ENCODE measurements around the gene CPTP.

CPTP gene

GRCh38 chr1:1332774-1333480, 8.3 kb downstream of the CPTP start:
- in situ Hi-C loops (cut with MboI; ENCODE audit: low sequenced_read_pairs) = no loop called here

- in situ Hi-C loops (cut with MboI; ENCODE audit: low sequenced_read_pairs) = no loop called here
Observed at GRCh38 chr1:1333551-1334241, 9.1 kb downstream of the CPTP start.

DNA sequence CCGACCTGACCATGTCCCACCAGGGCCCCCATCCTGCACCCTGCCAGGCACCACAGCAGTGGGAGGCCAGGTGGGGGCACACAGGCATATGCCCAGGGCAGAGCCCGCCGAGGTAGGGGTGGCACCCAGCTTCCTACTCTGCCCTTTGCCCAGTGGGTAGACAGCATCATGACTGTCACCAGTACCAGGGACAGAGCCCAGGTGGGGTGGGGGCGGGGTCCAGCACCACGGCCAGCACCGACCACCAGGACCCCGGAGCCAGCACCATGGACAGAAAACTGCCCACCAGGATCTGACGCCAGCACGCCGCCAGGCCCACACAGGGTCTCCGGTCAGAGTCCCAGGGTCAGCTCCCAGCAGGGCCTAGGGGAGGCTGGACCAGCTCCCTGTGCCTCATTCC, 10.2 kb downstream of the CPTP start:
- in situ Hi-C loops (cut with MboI; ENCODE audit: low sequenced_read_pairs) = no loop called here

DNA sequence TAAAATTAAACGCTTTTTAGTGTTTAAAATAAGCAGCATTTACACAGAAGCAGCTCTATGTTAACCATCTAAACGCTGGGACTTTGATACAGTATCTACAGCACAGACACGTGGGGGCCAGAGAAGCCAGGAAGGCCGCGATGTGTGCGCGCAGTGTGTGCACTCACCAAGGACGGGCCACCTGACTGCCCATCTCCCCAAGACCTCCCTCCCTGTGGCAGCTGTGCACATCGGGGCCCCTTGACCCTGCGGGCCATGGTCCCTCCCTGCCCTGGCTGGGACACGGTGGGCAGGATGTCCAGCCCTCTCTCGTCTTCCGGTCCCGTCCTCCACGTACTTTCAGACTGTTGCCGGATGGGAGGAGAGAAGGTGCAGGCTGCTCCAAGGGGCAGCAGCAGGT, 10.7 kb downstream of the CPTP start:
- in situ Hi-C loops (cut with MboI; ENCODE audit: low sequenced_read_pairs) = no loop called here

GRCh38 chr1:1335792-1336248, 11.2 kb downstream of the CPTP start:
- in situ Hi-C loops (cut with MboI; ENCODE audit: low sequenced_read_pairs) = no loop called here

DNA sequence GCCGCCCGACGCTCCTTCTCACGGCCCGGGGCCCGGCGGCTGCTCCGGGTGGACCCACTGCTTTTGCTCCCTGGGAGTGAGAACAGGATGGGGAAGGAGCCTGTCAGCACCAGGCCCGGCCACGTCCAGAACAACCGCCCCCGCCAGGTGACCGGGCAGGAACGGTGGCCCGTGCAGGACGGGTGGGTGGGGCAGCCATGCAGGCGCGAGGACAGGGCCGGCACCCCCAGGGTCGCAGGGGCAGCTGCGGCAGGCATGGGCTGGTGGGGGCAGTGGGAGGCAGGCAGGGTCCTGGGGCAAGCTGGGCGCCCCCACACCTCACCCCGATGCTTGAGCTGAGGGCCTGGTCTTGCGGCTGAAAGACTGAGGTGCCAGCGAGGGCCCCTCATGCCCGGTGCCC, 11.8 kb downstream of the CPTP start:
- in situ Hi-C loops (cut with MboI; ENCODE audit: low sequenced_read_pairs) = no loop called here

GRCh38 chr1:1336931-1337792, 12.6 kb downstream of the CPTP start:
- in situ Hi-C loops (cut with MboI; ENCODE audit: low sequenced_read_pairs) = no loop called here

DNA sequence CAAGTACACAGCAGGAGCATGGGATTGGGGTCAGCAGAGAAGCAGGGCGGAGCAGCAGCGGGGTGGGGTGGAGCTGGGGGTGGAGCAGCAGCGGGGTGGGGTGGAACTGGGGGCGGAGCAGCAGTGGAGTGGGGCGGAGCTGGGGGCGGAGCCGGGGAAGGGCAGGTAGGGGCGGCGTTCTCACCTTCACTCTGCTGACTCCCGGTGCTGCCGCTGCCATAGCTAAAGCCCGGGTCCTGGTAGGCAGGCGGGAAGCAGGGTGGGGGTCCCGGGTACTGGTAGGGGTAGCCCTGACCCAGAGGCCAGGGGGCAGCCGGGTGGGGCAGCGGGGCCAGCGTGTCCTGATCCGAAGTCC, 13.2 kb downstream of the CPTP start:
- in situ Hi-C loops (cut with MboI; ENCODE audit: low sequenced_read_pairs) = no loop called here

GRCh38 chr1:1338278-1338677, 13.7 kb downstream of the CPTP start:
- in situ Hi-C loops (cut with MboI; ENCODE audit: low sequenced_read_pairs) = no loop called here

GRCh38 chr1:1340185-1340584, 15.6 kb downstream of the CPTP start:
- in situ Hi-C loops (cut with MboI; ENCODE audit: low sequenced_read_pairs) = no loop called here

DNA sequence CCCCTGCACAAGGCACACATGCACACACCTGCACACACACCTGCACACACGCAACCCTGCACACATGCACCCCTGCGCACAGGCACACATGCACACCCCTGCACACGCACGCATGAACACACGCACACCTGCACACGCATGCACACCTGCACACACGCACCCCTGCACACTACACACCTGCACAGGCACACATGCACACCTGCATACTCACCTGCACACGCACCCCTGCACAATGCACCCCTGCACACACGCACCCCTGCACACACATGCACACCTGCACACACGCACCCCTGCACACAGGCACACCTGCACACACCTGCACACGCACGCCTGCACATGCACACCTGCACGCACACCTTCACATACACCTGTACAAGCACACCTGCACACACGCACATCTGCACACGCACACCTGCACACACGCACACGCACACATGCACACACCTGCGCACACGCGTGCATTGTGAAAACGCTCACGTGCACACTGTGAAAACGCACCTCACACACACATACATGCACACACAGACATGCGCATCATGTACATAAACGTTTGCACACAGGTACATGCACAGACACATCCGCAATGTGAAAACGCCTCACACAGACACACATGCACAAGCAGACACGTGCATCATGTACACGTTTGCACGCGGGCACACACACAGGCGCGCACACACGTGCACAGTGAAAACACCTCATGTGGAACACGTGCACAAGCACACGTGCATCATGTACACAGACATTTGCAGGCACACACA, 16.4 kb downstream of the CPTP start:
- in situ Hi-C loops (cut with MboI; ENCODE audit: low sequenced_read_pairs) = no loop called here

- in situ Hi-C loops (cut with MboI; ENCODE audit: low sequenced_read_pairs) = no loop called here
Observed at GRCh38 chr1:1341549-1342021, 17.0 kb downstream of the CPTP start.

- in situ Hi-C loops (cut with MboI; ENCODE audit: low sequenced_read_pairs) = no loop called here
Observed at GRCh38 chr1:1342061-1342562, 17.5 kb downstream of the CPTP start.

DNA sequence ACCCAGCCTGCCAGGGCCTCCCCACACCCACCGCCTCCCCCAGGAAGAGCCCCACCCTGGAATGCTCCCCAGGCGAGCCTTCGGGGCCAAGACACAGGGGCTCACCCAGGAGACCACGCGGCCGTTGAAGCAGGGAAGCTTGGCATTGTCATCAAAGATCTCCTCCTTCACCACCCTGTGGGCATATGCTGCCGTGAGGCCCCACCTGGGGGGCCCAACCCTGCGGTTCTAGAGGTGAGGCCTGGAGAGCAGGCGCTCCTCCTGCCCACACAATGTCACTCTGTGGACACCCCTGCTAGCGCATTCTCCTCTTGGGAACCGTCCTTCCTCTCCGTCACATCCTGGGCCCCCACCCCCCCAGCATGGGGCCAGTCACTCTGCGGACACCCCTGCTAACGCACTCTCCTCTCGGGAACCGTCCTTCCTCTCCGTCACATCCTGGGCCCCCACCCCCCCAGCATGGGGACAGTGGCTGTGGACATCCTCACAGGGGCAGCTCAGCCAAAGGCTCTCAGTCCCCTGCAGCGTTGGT, 18.0 kb downstream of the CPTP start:
- in situ Hi-C loops (cut with MboI; ENCODE audit: low sequenced_read_pairs) = no loop called here

DNA sequence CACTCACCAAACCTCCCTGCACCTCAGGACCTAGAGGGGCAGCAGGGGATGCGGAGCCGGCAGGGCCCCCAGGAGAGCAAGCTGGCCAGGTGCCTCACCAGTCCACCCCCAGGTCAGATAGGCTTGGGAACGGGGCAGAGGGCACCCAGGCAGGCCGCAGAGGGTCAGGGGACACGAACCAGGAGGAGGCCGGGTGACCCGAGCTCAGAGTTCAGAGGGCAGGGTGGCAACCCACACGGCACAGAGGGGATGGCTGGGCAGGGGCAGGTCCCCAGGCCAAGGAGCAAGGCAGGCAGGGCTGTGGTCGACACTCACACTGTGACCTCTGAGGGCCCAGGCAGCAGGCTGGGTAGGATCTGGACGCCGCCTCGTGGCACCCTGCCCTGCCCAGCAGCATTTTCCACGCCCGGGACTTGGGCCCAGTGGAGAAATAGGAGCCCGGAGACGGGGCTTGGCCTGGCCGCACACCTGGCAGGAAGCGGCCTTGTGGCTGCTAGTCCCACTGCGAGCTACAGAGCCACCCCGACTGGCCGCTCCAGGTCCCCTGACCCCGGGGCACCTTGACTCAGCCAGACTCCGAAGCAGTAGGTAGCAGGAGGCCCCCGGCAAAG, 19.3 kb downstream of the CPTP start:
- in situ Hi-C loops (cut with MboI; ENCODE audit: low sequenced_read_pairs) = no loop called here

GRCh38 chr1:1344655-1345361, 20.2 kb downstream of the CPTP start:
- in situ Hi-C loops (cut with MboI; ENCODE audit: low sequenced_read_pairs) = no loop called here

- in situ Hi-C loops (cut with MboI; ENCODE audit: low sequenced_read_pairs) = no loop called here
Observed at GRCh38 chr1:1345384-1345783, 20.8 kb downstream of the CPTP start.

DNA sequence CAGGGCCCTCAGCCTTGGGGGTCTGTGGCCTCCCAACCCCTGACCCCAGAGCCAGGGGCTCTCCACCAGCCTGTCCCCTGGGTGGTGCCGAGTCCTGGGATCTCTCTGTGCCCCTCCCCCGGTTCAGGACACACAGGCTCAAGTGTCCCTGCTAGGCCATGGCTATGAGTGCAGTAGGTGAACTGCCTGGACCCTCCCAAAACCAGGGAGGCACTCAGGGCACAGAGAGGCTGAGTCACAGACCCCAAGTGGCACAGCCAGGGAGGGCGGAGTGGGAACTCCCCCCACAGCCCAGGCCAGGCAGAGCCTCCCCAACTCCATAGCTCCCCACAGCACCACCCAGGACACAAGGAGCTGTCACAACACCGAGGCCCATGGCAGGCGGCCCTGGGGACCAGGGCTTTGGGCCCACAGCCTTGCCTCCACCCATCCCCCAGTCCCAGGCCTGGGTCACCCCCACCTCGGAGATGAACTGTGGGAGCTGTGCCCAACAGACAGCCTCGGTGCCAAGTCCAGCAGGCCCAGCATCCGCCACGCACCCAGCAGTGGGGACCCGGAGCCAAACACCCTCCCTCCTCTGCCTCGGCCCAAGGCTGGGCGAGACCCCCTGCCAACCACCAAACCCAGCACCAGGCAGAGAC, 21.4 kb downstream of the CPTP start:
- in situ Hi-C loops (cut with MboI; ENCODE audit: low sequenced_read_pairs) = no loop called here

DNA sequence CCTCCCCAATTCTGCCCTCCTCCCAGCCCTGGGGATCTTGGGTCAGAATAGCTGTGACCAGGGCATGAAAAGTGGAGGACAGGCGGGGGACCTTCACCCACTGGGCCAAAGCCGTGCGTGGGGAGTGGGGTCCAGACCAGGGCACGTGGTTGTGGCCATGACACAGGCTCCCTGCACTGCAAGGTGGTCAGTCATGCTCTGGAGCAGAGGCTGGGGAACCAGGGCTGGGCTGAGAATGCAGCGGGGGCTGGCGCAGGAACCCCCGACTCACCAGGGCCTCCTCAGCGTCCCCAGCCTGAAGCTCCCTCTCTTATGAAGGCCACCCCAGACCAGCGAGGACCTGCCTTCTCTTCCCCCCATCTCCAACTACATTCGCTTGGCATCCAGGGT, 21.9 kb downstream of the CPTP start:
- in situ Hi-C loops (cut with MboI; ENCODE audit: low sequenced_read_pairs) = no loop called here
